Stimulated activated memory B cell treated with anti-CD40 and anti-IgM and Interleukin-4, amounts not matched to agents 10 μg/mL and 1 μg/mL and 100 μg/mL, for 72 hours (primary cell): ENCODE measurements around the gene NFKB2.

Experiments used
- ATAC-seq: fragments of 150-1000 bp; cut with Tn5 transposase; 2 replicates; pipeline ENCODE4 v1.10.0; 2021
- H3K27ac Mint-ChIP-seq: one replicate; pipeline ENCODE4 v1.8.0; 2022; ENCODE audit warnings: mild to moderate bottlenecking, mixed read lengths
- H3K27me3 Mint-ChIP-seq: one replicate; pipeline ENCODE4 v1.8.0; 2022; ENCODE audit warnings: mixed read lengths
- H3K36me3 Mint-ChIP-seq: one replicate; pipeline ENCODE4 v1.8.0; 2022; ENCODE audit warnings: mixed read lengths
- H3K4me1 Mint-ChIP-seq: one replicate; pipeline ENCODE4 v1.8.0; 2022; ENCODE audit warnings: mixed read lengths
- H3K4me3 Mint-ChIP-seq: one replicate; pipeline ENCODE4 v1.8.0; 2022; ENCODE audit warnings: mild to moderate bottlenecking, moderate library complexity, mixed read lengths
- H3K9me3 Mint-ChIP-seq: one replicate; pipeline ENCODE4 v1.8.0; 2022; ENCODE audit warnings: mixed read lengths

The NFKB2 gene

GRCh38 chr10:102410429-102411073 lies 15.0 kb downstream of the NFKB2 start:
- Mint-ChIP-seq H3K27ac (no peak overlapping the region), H3K27me3 (peaks cover 75% of the 10 kb centered on the region), H3K9me3 (no peaks in the 10 kb centered on the region), H3K36me3 (no peaks in the 10 kb centered on the region), H3K4me1 (peaks cover 49% of the 10 kb centered on the region), H3K4me3 (peak overlapping the region; percentile 40)
- no peak for ATAC-seq

GRCh38 chr10:102411341-102412255 lies 16.1 kb downstream of the NFKB2 start:
- no peaks in the 10 kb centered on the region for H3K9me3 Mint-ChIP-seq
- no peak overlapping the region for H3K27ac Mint-ChIP-seq
- H3K27me3 Mint-ChIP-seq: peaks cover 86% of the 10 kb centered on the region
- peak overlapping the region; percentile 30 for H3K4me3 Mint-ChIP-seq
- peaks cover 49% of the 10 kb centered on the region for H3K4me1 Mint-ChIP-seq
- no peak for ATAC-seq
- H3K36me3 Mint-ChIP-seq: no peaks in the 10 kb centered on the region

- peaks cover 49% of the 10 kb centered on the region for H3K4me1 Mint-ChIP-seq
- no peak for ATAC-seq
- peaks cover 86% of the 10 kb centered on the region for H3K27me3 Mint-ChIP-seq
- no peak overlapping the region for H3K27ac Mint-ChIP-seq
- no peak overlapping the region for H3K4me3 Mint-ChIP-seq
- H3K9me3 Mint-ChIP-seq: no peaks in the 10 kb centered on the region
- H3K36me3 Mint-ChIP-seq: no peaks in the 10 kb centered on the region
These were observed 16.8 kb downstream of the NFKB2 start for GRCh38 chr10:102412293-102412692.

DNA sequence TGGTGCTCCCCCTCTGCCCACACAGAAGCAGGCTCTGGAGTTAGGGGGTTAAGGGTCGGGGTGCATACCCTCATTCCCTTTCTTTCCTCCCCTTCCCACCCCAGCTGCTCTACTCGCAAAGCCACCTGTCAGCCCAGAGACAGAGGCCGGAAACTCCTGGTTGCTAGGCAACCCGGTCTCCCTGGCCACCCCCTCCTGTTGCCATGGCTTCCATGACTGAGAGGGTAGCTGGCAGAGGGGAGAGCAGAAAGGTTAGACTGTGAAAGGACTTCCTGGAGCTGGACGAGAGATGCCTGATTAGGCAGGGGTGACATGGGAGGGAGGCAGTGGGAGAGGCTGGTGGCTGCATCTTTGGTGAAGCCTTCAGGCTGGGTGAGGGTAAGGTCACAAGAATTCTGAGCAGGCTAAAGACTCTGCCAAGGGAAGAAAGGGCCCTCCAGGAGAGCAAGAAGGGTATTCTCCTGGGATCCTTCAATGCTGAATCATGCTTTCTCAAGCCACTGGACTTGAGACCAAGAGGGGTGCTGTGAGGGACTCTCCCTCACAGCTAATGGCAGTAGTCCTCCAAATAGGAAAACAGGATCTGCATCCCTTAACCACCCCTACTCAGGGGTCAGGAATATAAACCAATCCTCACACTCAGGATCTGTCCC lies 17.7 kb downstream of the NFKB2 start:
- no peak overlapping the region for H3K27ac Mint-ChIP-seq

GRCh38 chr10:102413806-102414561 lies 18.5 kb downstream of the NFKB2 start:
- Mint-ChIP-seq H3K4me3 (no peak overlapping the region), H3K27ac (no peak overlapping the region), H3K9me3 (no peaks in the 10 kb centered on the region), H3K4me1 (peaks cover 51% of the 10 kb centered on the region), H3K36me3 (no peaks in the 10 kb centered on the region), H3K27me3 (peaks cover 87% of the 10 kb centered on the region)
- ATAC-seq: no peak

More for the DNA sequence above, 17.7 kb downstream of the NFKB2 start:
- Mint-ChIP-seq H3K36me3 (no peaks in the 10 kb centered on the region), H3K4me3 (no peak overlapping the region), H3K9me3 (no peaks in the 10 kb centered on the region), H3K27me3 (peaks cover 86% of the 10 kb centered on the region), H3K4me1 (peaks cover 52% of the 10 kb centered on the region)
- peak; percentile 31 for ATAC-seq

DNA sequence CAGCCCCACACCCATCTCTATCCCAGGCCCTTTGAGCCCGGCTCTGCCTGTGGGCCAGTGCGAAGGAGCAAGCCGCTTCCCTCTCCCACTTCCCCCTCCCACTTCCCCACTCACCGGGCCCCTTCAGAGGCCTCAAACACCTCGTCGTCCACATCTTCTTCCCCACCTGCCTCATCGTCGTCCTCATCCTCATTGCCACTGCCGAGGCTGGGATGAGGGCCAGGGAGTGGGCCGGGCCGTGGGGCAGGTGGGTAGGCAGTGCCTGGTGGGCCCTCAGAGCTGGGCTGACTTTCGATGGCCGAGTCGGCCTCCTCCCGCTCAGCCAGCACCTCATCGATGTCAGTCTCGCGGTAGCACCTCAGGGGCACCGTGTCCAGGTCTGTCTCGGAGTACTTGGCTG lies 19.2 kb downstream of the NFKB2 start:
- H3K27ac Mint-ChIP-seq: no peak overlapping the region
- H3K4me1 Mint-ChIP-seq: peaks cover 53% of the 10 kb centered on the region
- H3K4me3 Mint-ChIP-seq: no peak overlapping the region
- peaks cover 86% of the 10 kb centered on the region for H3K27me3 Mint-ChIP-seq
- ATAC-seq: no peak
- no peaks in the 10 kb centered on the region for H3K36me3 Mint-ChIP-seq
- no peaks in the 10 kb centered on the region for H3K9me3 Mint-ChIP-seq

GRCh38 chr10:102416283-102416682 lies 20.8 kb downstream of the NFKB2 start:
- Mint-ChIP-seq H3K4me1 (peaks cover 52% of the 10 kb centered on the region), H3K27me3 (peaks cover 73% of the 10 kb centered on the region), H3K27ac (no peak overlapping the region), H3K9me3 (no peaks in the 10 kb centered on the region), H3K36me3 (no peaks in the 10 kb centered on the region), H3K4me3 (no peak overlapping the region)
- no peak for ATAC-seq

GRCh38 chr10:102416695-102417094 lies 21.2 kb downstream of the NFKB2 start:
- Mint-ChIP-seq H3K27me3 (peaks cover 69% of the 10 kb centered on the region), H3K4me3 (no peak overlapping the region), H3K27ac (no peak overlapping the region), H3K36me3 (no peaks in the 10 kb centered on the region), H3K9me3 (no peaks in the 10 kb centered on the region), H3K4me1 (peaks cover 47% of the 10 kb centered on the region)
- ATAC-seq: no peak

GRCh38 chr10:102418622-102419268 lies 23.2 kb downstream of the NFKB2 start, which contains the start of gene PSD:
TSS of gene PSD (minus strand) at chr10:102418785. CDS start at chr10:102417038, 1,747 bp downstream.
- ATAC-seq: no peak
- H3K9me3 Mint-ChIP-seq: no peaks in the 10 kb centered on the region
- peak within 1 kb of the TSS; percentile 98 for H3K4me3 Mint-ChIP-seq
- H3K36me3 Mint-ChIP-seq: peaks cover 5% of the 10 kb centered on the region
- peak within 1 kb of the TSS; percentile 84 for H3K27ac Mint-ChIP-seq
- peaks cover 53% of the 10 kb centered on the region for H3K4me1 Mint-ChIP-seq
- peaks cover 57% of the 10 kb centered on the region for H3K27me3 Mint-ChIP-seq

DNA sequence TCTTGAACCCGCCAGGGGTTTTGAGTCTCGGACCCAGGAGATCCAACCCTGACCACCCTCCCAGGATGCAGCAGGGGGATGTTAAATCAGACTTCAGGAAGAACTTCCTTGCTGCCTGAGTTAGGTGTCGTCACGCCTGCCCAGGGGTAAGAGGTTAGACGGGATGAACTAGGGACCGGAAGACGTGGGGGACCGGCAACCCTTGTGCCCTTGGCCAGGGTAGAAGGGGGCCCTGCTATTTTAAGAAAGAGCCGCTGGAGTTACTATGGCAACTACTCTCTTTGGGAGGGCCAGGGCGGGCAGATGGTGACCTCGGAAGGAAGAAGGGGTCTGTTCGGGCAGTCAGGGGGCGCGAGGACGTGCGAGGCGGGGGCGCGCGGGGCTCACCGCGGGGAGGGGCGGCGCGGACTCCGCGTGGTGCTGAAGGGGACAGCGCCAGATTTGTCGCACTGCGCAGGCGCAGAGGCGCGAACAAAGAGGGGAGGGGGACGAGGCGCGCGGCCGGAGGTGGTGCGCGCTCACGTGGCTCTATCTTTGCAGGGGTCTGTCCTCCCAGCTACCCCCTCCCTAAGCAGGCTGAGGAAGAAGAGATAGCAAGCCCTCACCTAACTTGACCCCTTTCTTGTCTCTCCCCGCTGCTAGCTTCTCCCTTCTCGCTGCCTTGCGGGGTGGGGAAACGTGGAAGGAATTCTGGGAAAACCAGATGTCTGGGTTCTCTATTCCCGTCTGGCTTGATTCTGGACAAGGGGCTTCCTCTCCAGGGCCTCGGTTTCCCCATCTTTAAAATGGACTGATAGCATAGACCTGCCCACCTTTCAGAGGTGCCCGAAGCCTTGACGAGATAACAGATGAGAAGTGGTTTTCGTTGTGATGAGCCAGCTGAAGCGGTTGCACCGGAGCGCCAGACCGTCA lies 24.0 kb downstream of the NFKB2 start:
- peaks cover 50% of the 10 kb centered on the region for H3K4me1 Mint-ChIP-seq
- H3K27ac Mint-ChIP-seq: peak overlapping the region; percentile 84
- peaks cover 5% of the 10 kb centered on the region for H3K36me3 Mint-ChIP-seq
- peak overlapping the region; percentile 98 for H3K4me3 Mint-ChIP-seq
- no peak for ATAC-seq
- H3K27me3 Mint-ChIP-seq: peaks cover 50% of the 10 kb centered on the region
- no peaks in the 10 kb centered on the region for H3K9me3 Mint-ChIP-seq

GRCh38 chr10:102420181-102420713 lies 24.7 kb downstream of the NFKB2 start:
- Mint-ChIP-seq H3K36me3 (peaks cover 5% of the 10 kb centered on the region), H3K4me3 (peak overlapping the region; percentile 98), H3K9me3 (no peaks in the 10 kb centered on the region), H3K27me3 (peaks cover 42% of the 10 kb centered on the region), H3K27ac (peak overlapping the region; percentile 84), H3K4me1 (peaks cover 46% of the 10 kb centered on the region)
- ATAC-seq: no peak

DNA sequence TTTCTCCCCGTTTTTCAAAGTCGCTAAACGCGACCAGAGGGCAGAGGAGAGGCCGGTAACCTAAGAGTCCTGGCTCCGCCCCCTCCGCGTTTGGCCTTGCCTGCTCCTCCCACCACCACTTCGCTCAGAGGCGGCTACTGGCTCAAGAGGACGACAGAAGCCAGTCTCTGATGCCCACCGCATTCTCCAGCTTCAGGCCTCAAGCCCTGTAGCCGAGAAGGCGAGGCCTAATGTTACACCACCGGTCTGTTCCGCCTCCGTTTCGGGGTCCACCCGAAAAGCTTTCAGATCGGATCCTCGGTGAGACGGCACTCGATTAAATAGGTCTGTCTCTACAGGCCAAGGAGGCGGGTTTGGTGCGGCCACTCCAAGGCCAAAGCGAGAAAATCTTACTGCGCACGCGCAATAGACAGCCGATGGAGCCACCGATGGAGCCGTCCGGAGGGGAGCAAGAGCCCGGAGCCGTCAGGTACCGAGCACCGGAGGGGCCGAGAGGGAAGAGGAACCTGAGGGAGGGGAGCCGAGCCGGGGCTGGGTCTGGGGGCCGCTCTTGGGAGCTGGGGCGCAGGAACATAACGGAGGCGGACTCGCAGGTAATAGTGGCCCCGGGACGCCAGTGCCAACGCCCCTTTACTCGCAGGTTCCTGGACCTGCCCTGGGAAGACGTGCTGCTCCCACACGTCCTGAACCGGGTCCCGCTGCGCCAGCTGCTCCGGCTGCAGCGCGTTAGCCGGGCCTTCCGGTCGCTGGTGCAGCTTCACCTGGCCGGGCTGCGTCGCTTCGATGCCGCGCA lies 25.4 kb downstream of the NFKB2 start, which contains the start of gene FBXL15:
Gene FBXL15 (plus strand): TSS at position 123 of the 793 bp plus-strand sequence. CDS start 294 bp downstream, at position 417.
- peaks cover 49% of the 10 kb centered on the region for H3K4me1 Mint-ChIP-seq
- peak; percentile 87 for ATAC-seq
- H3K9me3 Mint-ChIP-seq: no peaks in the 10 kb centered on the region
- peak within 1 kb of the TSS; percentile 84 for H3K27ac Mint-ChIP-seq
- peaks cover 10% of the 10 kb centered on the region for H3K36me3 Mint-ChIP-seq
- H3K27me3 Mint-ChIP-seq: peaks cover 36% of the 10 kb centered on the region
- H3K4me3 Mint-ChIP-seq: peak within 1 kb of the TSS; percentile 98

DNA sequence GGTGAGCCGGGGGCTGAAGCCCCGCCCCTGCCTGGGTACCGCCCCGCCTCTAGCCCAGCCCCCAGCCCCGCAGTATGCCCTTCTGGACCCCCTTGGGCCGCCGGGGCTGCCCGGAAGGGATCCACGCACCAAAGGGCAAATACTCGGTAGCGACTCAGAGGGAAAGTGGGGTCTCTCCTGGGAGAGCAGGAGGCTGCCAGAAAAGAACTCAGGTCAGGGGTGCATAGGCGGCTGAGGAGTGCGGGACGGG lies 25.9 kb downstream of the NFKB2 start:
- H3K27me3 Mint-ChIP-seq: peaks cover 31% of the 10 kb centered on the region
- ATAC-seq: no peak
- H3K4me1 Mint-ChIP-seq: peaks cover 54% of the 10 kb centered on the region
- H3K36me3 Mint-ChIP-seq: peaks cover 15% of the 10 kb centered on the region
- peak overlapping the region; percentile 84 for H3K27ac Mint-ChIP-seq
- no peaks in the 10 kb centered on the region for H3K9me3 Mint-ChIP-seq
- H3K4me3 Mint-ChIP-seq: peak overlapping the region; percentile 98
